Chondrocyte (in vitro differentiated cells): ENCODE measurements around the gene SP8. TPM values are rescaled to one million over a fixed set of nuclear protein-coding genes. Genes with fewer than 3 reads are reported as not detected.
A peak's percentile ranks its signal among the peaks of the same experiment; 100 is the strongest.
"Not testable (repeated sequence)": the region's sequence is repeated elsewhere in the genome, so short reads cannot be mapped to it uniquely, and the experiment has no call there.

Experiments used
- DNase-seq: peaks from one replicate; pipeline ENCODE4 v3.0.0; 2021; ENCODE audit warnings: mixed read lengths, low spot score
- H3K27ac Mint-ChIP-seq: one replicate; pipeline ENCODE4 v1.8.0; 2021; ENCODE audit warnings: mild to moderate bottlenecking, moderate library complexity, mixed read lengths; ENCODE audit not compliant: unreplicated experiment
- H3K27me3 Mint-ChIP-seq: 2 replicates; pipeline ENCODE4 v1.8.0; 2021; ENCODE audit warnings: low read depth, mixed read lengths
- H3K36me3 Mint-ChIP-seq: 2 replicates; pipeline ENCODE4 v1.8.0; 2021; ENCODE audit warnings: low read depth, mixed read lengths
- H3K4me1 Mint-ChIP-seq: 2 replicates; pipeline ENCODE4 v1.8.0; 2021; ENCODE audit warnings: low read depth, mild to moderate bottlenecking, mixed read lengths
- H3K4me3 Mint-ChIP-seq: one replicate; pipeline ENCODE4 v1.8.0; 2021; ENCODE audit warnings: mild to moderate bottlenecking, moderate library complexity, mixed read lengths; ENCODE audit not compliant: unreplicated experiment
- H3K9me3 Mint-ChIP-seq: 2 replicates; pipeline ENCODE4 v1.8.0; 2021; ENCODE audit warnings: low read depth, mixed read lengths
- CTCF ChIP-seq: fragments of 200-600 bp; sonication (generic); IDR thresholded peaks from 2 replicates; pipeline ENCODE4 v1.5.0; 2021; ENCODE audit warnings: antibody characterized with exemption, mild to moderate bottlenecking, moderate library complexity
- long read RNA-seq: library from polyadenylated mRNA; stranded (forward); transcript quantifications from one replicate; pipeline ENCODE4 v2.0.0, GENCODE V29; 2021
- total RNA-seq: library from RNA; stranded (reverse); gene quantifications from 3 replicates; pipeline ENCODE4 v1.2.1, GENCODE V29; 2021

The SP8 gene
- total RNA-seq: not detected in 3 replicates
- long read RNA-seq: 0 reads

GRCh38 chr7:20786779-20787659 is at the start of gene SP8:
Gene SP8, minus strand, starts transcription at chr7:20786886. Its CDS starts 88 bp downstream, at chr7:20786798.
- Mint-ChIP-seq H3K27ac (no peak within 1 kb of the TSS), H3K36me3 (peaks cover 5% of the 10 kb centered on the region)

GRCh38 chr7:20836424-20836823 is 49.7 kb upstream of the SP8 start:
- not testable (repeated sequence) for H3K36me3 Mint-ChIP-seq, H3K4me3 Mint-ChIP-seq, H3K4me1 Mint-ChIP-seq, H3K9me3 Mint-ChIP-seq, H3K27ac Mint-ChIP-seq, DNase-seq, H3K27me3 Mint-ChIP-seq

More at GRCh38 chr7:20786779-20787659, at the start of gene SP8:
- Mint-ChIP-seq H3K27me3 (peaks cover 75% of the 10 kb centered on the region), H3K9me3 (peaks cover 5% of the 10 kb centered on the region), H3K4me1 (peaks cover 27% of the 10 kb centered on the region), H3K4me3 (peak within 1 kb of the TSS; percentile 50)
- no peak for TF ChIP-seq CTCF
- DNase-seq: no peak

- H3K27ac Mint-ChIP-seq: no peak overlapping the region
- H3K36me3 Mint-ChIP-seq: no peaks in the 10 kb centered on the region
- DNase-seq: no peak
- H3K27me3 Mint-ChIP-seq: peaks cover 4% of the 10 kb centered on the region
- no peak for TF ChIP-seq CTCF
- H3K9me3 Mint-ChIP-seq: no peaks in the 10 kb centered on the region
- no peak overlapping the region for H3K4me3 Mint-ChIP-seq
- no peaks in the 10 kb centered on the region for H3K4me1 Mint-ChIP-seq
Measured at GRCh38 chr7:20835111-20835750, 48.5 kb upstream of the SP8 start.

GRCh38 chr7:20834656-20835055 is 48.0 kb upstream of the SP8 start:
- peaks cover 4% of the 10 kb centered on the region for H3K27me3 Mint-ChIP-seq
- no peaks in the 10 kb centered on the region for H3K9me3 Mint-ChIP-seq
- TF ChIP-seq CTCF: peak; percentile 51
- no peaks in the 10 kb centered on the region for H3K36me3 Mint-ChIP-seq
- no peak overlapping the region for H3K27ac Mint-ChIP-seq
- no peak overlapping the region for H3K4me3 Mint-ChIP-seq
- no peak for DNase-seq
- no peaks in the 10 kb centered on the region for H3K4me1 Mint-ChIP-seq

- TF ChIP-seq CTCF: no peak
- Mint-ChIP-seq H3K36me3 (no peaks in the 10 kb centered on the region), H3K27ac (no peak overlapping the region), H3K4me1 (no peaks in the 10 kb centered on the region), H3K9me3 (no peaks in the 10 kb centered on the region), H3K4me3 (no peak overlapping the region), H3K27me3 (peaks cover 9% of the 10 kb centered on the region)
- DNase-seq: no peak
Measured at GRCh38 chr7:20831956-20832355, 45.3 kb upstream of the SP8 start.
